ENCODE results near the gene IVNS1ABP. TPM values are rescaled to one million over a fixed set of nuclear protein-coding genes. Genes with fewer than 3 reads are reported as not detected.

Gene IVNS1ABP
- total and polyA plus RNA-seq, 10 of the 15 experiments (the other 5 are each of a cell fraction or from before 2014, with no cell fraction given): 19.2 to 154 (median 43.9) TPM

DNA sequence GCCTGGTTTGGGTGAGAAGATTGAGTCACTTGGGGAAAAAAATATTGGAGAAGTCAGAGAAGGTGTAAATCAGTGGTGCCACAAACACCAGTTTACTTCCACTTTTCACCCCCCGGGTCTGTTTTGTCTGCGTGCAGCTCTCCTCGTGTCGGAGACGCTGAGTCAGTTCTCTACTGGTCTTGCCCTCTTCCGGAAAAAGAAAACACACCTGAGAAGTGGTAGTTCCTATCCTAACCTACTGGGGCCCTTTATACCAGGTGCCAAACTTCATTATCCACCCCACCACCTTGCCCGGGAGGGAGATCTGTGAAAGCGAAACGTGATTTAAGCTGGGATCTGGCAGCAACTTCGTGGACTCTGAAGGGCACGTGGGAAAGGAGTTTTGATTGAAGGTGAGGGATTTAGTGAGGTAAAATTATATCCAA is 855 bp upstream of the IVNS1ABP start (continued):
- TF ChIP-seq, protein P1, sequence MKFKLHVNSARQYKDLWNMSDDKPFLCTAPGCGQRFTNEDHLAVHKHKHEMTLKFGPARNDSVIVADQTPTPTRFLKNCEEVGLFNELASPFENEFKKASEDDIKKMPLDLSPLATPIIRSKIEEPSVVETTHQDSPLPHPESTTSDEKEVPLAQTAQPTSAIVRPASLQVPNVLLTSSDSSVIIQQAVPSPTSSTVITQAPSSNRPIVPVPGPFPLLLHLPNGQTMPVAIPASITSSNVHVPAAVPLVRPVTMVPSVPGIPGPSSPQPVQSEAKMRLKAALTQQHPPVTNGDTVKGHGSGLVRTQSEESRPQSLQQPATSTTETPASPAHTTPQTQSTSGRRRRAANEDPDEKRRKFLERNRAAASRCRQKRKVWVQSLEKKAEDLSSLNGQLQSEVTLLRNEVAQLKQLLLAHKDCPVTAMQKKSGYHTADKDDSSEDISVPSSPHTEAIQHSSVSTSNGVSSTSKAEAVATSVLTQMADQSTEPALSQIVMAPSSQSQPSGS (IDR thresholded peaks at IDR 0.05; ENCODE audit: low read length): peak; percentile 53; the same call in 1 of the 2 replicates
- TF ChIP-seq SUZ12 (IDR thresholded peaks at IDR 0.05; ENCODE audit: unreplicated experiment): no peak
- no peak for TF ChIP-seq PAX8 (IDR thresholded peaks at IDR 0.05)
- no peak for TF ChIP-seq HDAC6 (IDR thresholded peaks at IDR 0.05; ENCODE audit: unreplicated experiment)
- TF ChIP-seq BACH1 (IDR thresholded peaks at IDR 0.05; ENCODE audit: borderline replicate concordance): peak; percentile 85
- no peak for TF ChIP-seq ZNF274 (IDR thresholded peaks at IDR 0.05; ENCODE audit: insufficient read depth, insufficient read length)
- TF ChIP-seq, protein P2, sequence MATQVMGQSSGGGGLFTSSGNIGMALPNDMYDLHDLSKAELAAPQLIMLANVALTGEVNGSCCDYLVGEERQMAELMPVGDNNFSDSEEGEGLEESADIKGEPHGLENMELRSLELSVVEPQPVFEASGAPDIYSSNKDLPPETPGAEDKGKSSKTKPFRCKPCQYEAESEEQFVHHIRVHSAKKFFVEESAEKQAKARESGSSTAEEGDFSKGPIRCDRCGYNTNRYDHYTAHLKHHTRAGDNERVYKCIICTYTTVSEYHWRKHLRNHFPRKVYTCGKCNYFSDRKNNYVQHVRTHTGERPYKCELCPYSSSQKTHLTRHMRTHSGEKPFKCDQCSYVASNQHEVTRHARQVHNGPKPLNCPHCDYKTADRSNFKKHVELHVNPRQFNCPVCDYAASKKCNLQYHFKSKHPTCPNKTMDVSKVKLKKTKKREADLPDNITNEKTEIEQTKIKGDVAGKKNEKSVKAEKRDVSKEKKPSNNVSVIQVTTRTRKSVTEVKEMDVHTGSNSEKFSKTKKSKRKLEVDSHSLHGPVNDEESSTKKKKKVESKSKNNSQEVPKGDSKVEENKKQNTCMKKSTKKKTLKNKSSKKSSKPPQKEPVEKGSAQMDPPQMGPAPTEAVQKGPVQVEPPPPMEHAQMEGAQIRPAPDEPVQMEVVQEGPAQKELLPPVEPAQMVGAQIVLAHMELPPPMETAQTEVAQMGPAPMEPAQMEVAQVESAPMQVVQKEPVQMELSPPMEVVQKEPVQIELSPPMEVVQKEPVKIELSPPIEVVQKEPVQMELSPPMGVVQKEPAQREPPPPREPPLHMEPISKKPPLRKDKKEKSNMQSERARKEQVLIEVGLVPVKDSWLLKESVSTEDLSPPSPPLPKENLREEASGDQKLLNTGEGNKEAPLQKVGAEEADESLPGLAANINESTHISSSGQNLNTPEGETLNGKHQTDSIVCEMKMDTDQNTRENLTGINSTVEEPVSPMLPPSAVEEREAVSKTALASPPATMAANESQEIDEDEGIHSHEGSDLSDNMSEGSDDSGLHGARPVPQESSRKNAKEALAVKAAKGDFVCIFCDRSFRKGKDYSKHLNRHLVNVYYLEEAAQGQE (IDR thresholded peaks at IDR 0.05; ENCODE audit: low read depth, low read length): no peak
- TF ChIP-seq RAD51 (IDR thresholded peaks at IDR 0.05): peak; percentile 66; the same call in 1 of the 2 replicates
- no peak; the same call in 1 of the 2 replicates for TF ChIP-seq CHD2 (IDR thresholded peaks at IDR 0.05; ENCODE audit: borderline replicate concordance, low read depth, low read length)
- no peak for TF ChIP-seq SRF (IDR thresholded peaks at IDR 0.05; ENCODE audit: low read depth in 2 of 2, low read length in 2 of 2)
- TF ChIP-seq WRNIP1 (IDR thresholded peaks at IDR 0.05; ENCODE audit: borderline replicate concordance, low read depth, low read length): 0 out of 2 replicates have a peak, but pooled peaks have one; percentile 21
- TF ChIP-seq, protein P3, sequence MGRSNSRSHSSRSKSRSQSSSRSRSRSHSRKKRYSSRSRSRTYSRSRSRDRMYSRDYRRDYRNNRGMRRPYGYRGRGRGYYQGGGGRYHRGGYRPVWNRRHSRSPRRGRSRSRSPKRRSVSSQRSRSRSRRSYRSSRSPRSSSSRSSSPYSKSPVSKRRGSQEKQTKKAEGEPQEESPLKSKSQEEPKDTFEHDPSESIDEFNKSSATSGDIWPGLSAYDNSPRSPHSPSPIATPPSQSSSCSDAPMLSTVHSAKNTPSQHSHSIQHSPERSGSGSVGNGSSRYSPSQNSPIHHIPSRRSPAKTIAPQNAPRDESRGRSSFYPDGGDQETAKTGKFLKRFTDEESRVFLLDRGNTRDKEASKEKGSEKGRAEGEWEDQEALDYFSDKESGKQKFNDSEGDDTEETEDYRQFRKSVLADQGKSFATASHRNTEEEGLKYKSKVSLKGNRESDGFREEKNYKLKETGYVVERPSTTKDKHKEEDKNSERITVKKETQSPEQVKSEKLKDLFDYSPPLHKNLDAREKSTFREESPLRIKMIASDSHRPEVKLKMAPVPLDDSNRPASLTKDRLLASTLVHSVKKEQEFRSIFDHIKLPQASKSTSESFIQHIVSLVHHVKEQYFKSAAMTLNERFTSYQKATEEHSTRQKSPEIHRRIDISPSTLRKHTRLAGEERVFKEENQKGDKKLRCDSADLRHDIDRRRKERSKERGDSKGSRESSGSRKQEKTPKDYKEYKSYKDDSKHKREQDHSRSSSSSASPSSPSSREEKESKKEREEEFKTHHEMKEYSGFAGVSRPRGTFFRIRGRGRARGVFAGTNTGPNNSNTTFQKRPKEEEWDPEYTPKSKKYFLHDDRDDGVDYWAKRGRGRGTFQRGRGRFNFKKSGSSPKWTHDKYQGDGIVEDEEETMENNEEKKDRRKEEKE (IDR thresholded peaks at IDR 0.05): no peak
- TF ChIP-seq CBFB (IDR thresholded peaks at IDR 0.05; ENCODE audit: low read depth): no peak
- no peak for TF ChIP-seq EZH2 (IDR thresholded peaks at IDR 0.05; ENCODE audit: borderline replicate concordance, control insufficient read depth, low read depth, low read length)
- TF ChIP-seq CHD4 (IDR thresholded peaks at IDR 0.05): no peak
- TF ChIP-seq E2F4 (IDR thresholded peaks at IDR 0.05; ENCODE audit: low read depth, low read length): no peak
- peak; percentile 49 for TF ChIP-seq RUNX3 (IDR thresholded peaks at IDR 0.05; ENCODE audit: low read length)
- TF ChIP-seq MYB (IDR thresholded peaks at IDR 0.05; ENCODE audit: borderline replicate concordance, low read depth, low read length): no peak
- TF ChIP-seq KDM1A (IDR thresholded peaks at IDR 0.05; ENCODE audit: borderline replicate concordance): no peak
- no peak for TF ChIP-seq SMARCA5 (IDR thresholded peaks at IDR 0.05)
- no peak for TF ChIP-seq FOS (IDR thresholded peaks at IDR 0.05; ENCODE audit: borderline replicate concordance, extremely low read depth, insufficient read length)
- TF ChIP-seq SUPT20H (IDR thresholded peaks at IDR 0.05; ENCODE audit: borderline replicate concordance, control insufficient read depth, low read depth, low read length): no peak
- TF ChIP-seq ZNF24 (IDR thresholded peaks at IDR 0.05): no peak
- no peak for TF ChIP-seq FOXK2 (IDR thresholded peaks at IDR 0.05)
- no peak for TF ChIP-seq SMAD5 (IDR thresholded peaks at IDR 0.05; ENCODE audit: low read depth)

Data from GM12878 (cell line).